HCT116 (cell line): ENCODE results near the gene UXS1. TPM values are rescaled to one million over a fixed set of nuclear protein-coding genes. Genes with fewer than 3 reads are reported as not detected.
"Not testable (repeated sequence)": the region's sequence is repeated elsewhere in the genome, so short reads cannot be mapped to it uniquely, and the experiment has no call there.

Source experiments
- ATAC-seq: fragments of 200-7000 bp; cut with Tn5 transposase; 2 replicates; pipeline ENCODE4 v1.9.1; 2020; ENCODE audit warnings: mild to moderate bottlenecking, moderate library complexity
- BruUV-seq: library from RNA; stranded (reverse); fragments of 400-500 nt; replicated peaks from 2 replicates; lab custom pipeline; 2021; lab: Mats Ljungman, UMichigan
- CTCF ChIA-PET: fragments of 300-600 bp; sonication (Branson Sonifier 250); formaldehyde crosslinking; loops from one replicate; lab custom pipeline; 2021; ENCODE audit warnings: antibody characterized with exemption; lab: Charles Lee
- POLR2A ChIA-PET: fragments of 300-600, 350-600 bp; sonication (Branson Sonifier 250); formaldehyde crosslinking; loops from one replicate; lab custom pipeline; 2021; ENCODE audit warnings: antibody characterized with exemption; lab: Charles Lee
- RAD21 ChIA-PET, 2 experiments: fragments of 300-600 bp; sonication (Branson Sonifier 250); formaldehyde crosslinking; loops; one replicate each; lab custom pipeline; 2023; ENCODE audit warnings: low total read pairs in 2 of 2; ENCODE audit not compliant: uncharacterized antibody in 2 of 2, unreplicated experiment in 2 of 2, low non-redundant PET in 1 of 2; lab: Charles Lee
- DNase-seq: peaks from one replicate; pipeline ENCODE4 v3.0.0-alpha.2; 2010; ENCODE audit warnings: low read depth, low spot score
- H2AFZ ChIP-seq: fragments of 200-600 bp; shearing (Covaris generic), sonication (generic); 2 replicates; pipeline ENCODE4 v1.6.1; 2017; ENCODE audit warnings: low read depth, mixed run types, mixed read lengths, antibody characterized with exemption, low read length; ENCODE audit not compliant: poor library complexity, severe bottlenecking
- H3K27ac ChIP-seq: 2 replicates; pipeline ENCODE4 v1.5.1; 2012; ENCODE audit warnings: low read depth, low read length
- H3K27me3 ChIP-seq: fragments of 200-600 bp; sonication (generic); 2 replicates; pipeline ENCODE4 v1.6.1; 2016; ENCODE audit warnings: mixed run types, low read length, mixed read lengths; ENCODE audit not compliant: insufficient read depth
- H3K36me3 ChIP-seq, 2 experiments: fragments of 200-500 bp in 1 of 2; fragments of 200-600 bp in 1 of 2; sonication (Bioruptor generic) in 1 of 2; sonication (generic) in 1 of 2; 2 replicates each; pipeline versions ENCODE4 v1.5.1 to v1.6.1; 2014 to 2016; ENCODE audit warnings: low read length in 2 of 2, inconsistent platforms in 1 of 2, mixed read lengths in 1 of 2, mixed run types in 1 of 2; ENCODE audit not compliant: insufficient read depth in 2 of 2, control insufficient read depth in 1 of 2
- H3K4me1 ChIP-seq, 2 experiments: fragments of 200-600 bp in 1 of 2; sonication (generic) in 1 of 2; 2 replicates each; pipeline versions ENCODE4 v1.5.1 to v1.6.1; 2012 to 2017; ENCODE audit warnings: low read length in 2 of 2, inconsistent platforms in 1 of 2, mild to moderate bottlenecking in 1 of 2, mixed read lengths in 1 of 2, mixed run types in 1 of 2, moderate library complexity in 1 of 2; ENCODE audit not compliant: insufficient read depth in 2 of 2, control insufficient read depth in 1 of 2
- H3K4me2 ChIP-seq: fragments of 200-600 bp; sonication (generic); 2 replicates; pipeline ENCODE4 v1.6.1; 2017; ENCODE audit warnings: mixed run types, low read length, mixed read lengths
- H3K4me3 ChIP-seq, 2 experiments: fragments of 200-600 bp in 1 of 2; sonication (generic) in 1 of 2; replicated peaks in 1 of 2; 2 replicates each; pipeline ENCODE4 v1.5.1; 2011 to 2016; ENCODE audit warnings: low read length in 2 of 2, control low read depth in 1 of 2, low read depth in 1 of 2, mild to moderate bottlenecking in 1 of 2, mixed read lengths in 1 of 2, mixed run types in 1 of 2
- H3K79me2 ChIP-seq: fragments of 200-600 bp; sonication (generic); 2 replicates; pipeline ENCODE4 v1.6.1; 2017; ENCODE audit warnings: mild to moderate bottlenecking, mixed run types, low read length, moderate library complexity, mixed read lengths; ENCODE audit not compliant: insufficient read depth
- H3K9ac ChIP-seq: fragments of 200-600 bp; sonication (generic); 2 replicates; pipeline ENCODE4 v1.6.1; 2016; ENCODE audit warnings: low read length, mixed read lengths
- H3K9me2 ChIP-seq: fragments of 200-600 bp; sonication (generic), shearing (Covaris generic); 2 replicates; pipeline ENCODE4 v1.6.1; 2017; ENCODE audit warnings: mixed run types, mild to moderate bottlenecking, moderate library complexity; ENCODE audit not compliant: insufficient read depth
- H3K9me3 ChIP-seq, 2 experiments: fragments of 200-500 bp in 1 of 2; fragments of 200-600 bp in 1 of 2; sonication (Bioruptor generic) in 1 of 2; sonication (generic) in 1 of 2; 2 replicates each; pipeline ENCODE4 v1.6.1; 2014 to 2017; ENCODE audit warnings: low read length in 2 of 2, mixed read lengths in 2 of 2, inconsistent platforms in 1 of 2, low read depth in 1 of 2, mild to moderate bottlenecking in 1 of 2, mixed run types in 1 of 2, moderate library complexity in 1 of 2; ENCODE audit not compliant: control insufficient read depth in 1 of 2, insufficient read depth in 1 of 2
- H4K20me1 ChIP-seq: fragments of 200-600 bp; sonication (generic), shearing (Covaris generic); 2 replicates; pipeline ENCODE4 v1.6.1; 2017; ENCODE audit warnings: mixed run types, mild to moderate bottlenecking, moderate library complexity; ENCODE audit not compliant: insufficient read depth
- ATF3 ChIP-seq: IDR thresholded peaks from 2 replicates; pipeline ENCODE4 v1.6.1; 2012
- CEBPB ChIP-seq: IDR thresholded peaks from 2 replicates; pipeline ENCODE4 v1.6.1; 2012; ENCODE audit warnings: low read depth
- CTCF ChIP-seq, 3 experiments: fragments of 200-600 bp in 1 of 3; sonication (generic) in 1 of 3; IDR thresholded peaks in 2 of 3; conservative IDR thresholded peaks in 1 of 3; 2 replicates each; pipeline ENCODE4 v1.5.1; 2012 to 2017; ENCODE audit warnings: low read depth in 2 of 3, low read length in 2 of 3, antibody characterized with exemption in 1 of 3, borderline replicate concordance in 1 of 3, control low read depth in 1 of 3, mild to moderate bottlenecking in 1 of 3, mixed read lengths in 1 of 3, mixed run types in 1 of 3, moderate library complexity in 1 of 3; ENCODE audit not compliant: insufficient read depth in 1 of 3
- EGR1 ChIP-seq: IDR thresholded peaks from 2 replicates; pipeline ENCODE4 v1.6.1; 2012; ENCODE audit warnings: low read depth
- FOSL1 ChIP-seq: IDR thresholded peaks from 2 replicates; pipeline ENCODE4 v1.6.1; 2012; ENCODE audit warnings: low read depth
- MAX ChIP-seq: IDR thresholded peaks from 2 replicates; pipeline ENCODE4 v1.6.1; 2012
- POLR2A ChIP-seq: IDR thresholded peaks from 2 replicates; pipeline ENCODE4 v1.7.0; 2011; ENCODE audit warnings: borderline replicate concordance; ENCODE audit not compliant: insufficient read depth, insufficient read length; ENCODE audit errors: extremely low read depth
- POLR2AphosphoS5 ChIP-seq: IDR thresholded peaks from 2 replicates; pipeline ENCODE4 v1.6.1; 2011; ENCODE audit warnings: mild to moderate bottlenecking, low read depth, low read length, moderate library complexity
- SIN3A ChIP-seq: IDR thresholded peaks from 2 replicates; pipeline ENCODE4 v1.6.1; 2012; ENCODE audit warnings: low read depth
- TCF7L2 ChIP-seq: IDR thresholded peaks from 2 replicates; pipeline ENCODE4 v1.7.0; 2011; ENCODE audit warnings: borderline replicate concordance, inconsistent platforms; ENCODE audit not compliant: insufficient read depth, insufficient read length; ENCODE audit errors: extremely low read depth
- YY1 ChIP-seq: IDR thresholded peaks from 2 replicates; pipeline ENCODE4 v1.6.1; 2011; ENCODE audit warnings: low read length, low read depth, moderate library complexity, mild to moderate bottlenecking; ENCODE audit not compliant: insufficient replicate concordance; ENCODE audit errors: extremely low read depth
- intact Hi-C: fragments of 100-400 bp; cut with micrococcal nuclease; formaldehyde crosslinking; loops from 2 replicates; pipeline ENCODE4 v1.10.0; 2022
- total RNA-seq: library from RNA; stranded (reverse); gene quantifications from one replicate; pipeline ENCODE4 v1.2.1, GENCODE V29; 2021; ENCODE audit not compliant: unreplicated experiment
- TF ChIP-seq, protein P1 (sequence below): IDR thresholded peaks from 2 replicates; pipeline ENCODE4 v1.6.1; 2012; ENCODE audit warnings: low read depth

The UXS1 gene
- total RNA-seq, 1 experiment from 2014 or later, result 45.7 TPM

- no peak overlapping the region for H2AFZ ChIP-seq
Observed at GRCh38 chr2:106219813-106220212, 25.7 kb upstream of the UXS1 start.

DNA sequence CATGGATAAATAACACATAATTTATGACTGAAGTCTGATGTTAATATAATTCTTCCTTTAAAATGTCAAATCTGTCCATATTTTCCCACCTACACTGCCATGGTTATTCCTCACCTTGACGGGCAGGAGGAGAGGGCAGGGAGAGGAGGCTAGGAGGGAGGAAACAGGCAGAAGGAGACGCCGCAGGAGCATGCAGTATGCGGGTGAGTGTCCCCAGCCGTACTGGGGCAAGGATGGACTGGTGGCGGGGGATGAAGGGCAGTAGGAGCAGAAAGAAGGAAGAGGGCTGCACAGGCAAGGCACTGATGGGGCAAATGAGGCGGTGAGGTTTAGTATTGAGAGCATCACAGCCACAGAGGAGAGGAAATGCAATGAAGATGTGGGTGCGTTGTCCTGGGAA, 25.1 kb upstream of the UXS1 start:
- H3K9ac ChIP-seq, CTCF ChIA-PET, H3K79me2 ChIP-seq, H3K4me1 ChIP-seq, H3K27ac ChIP-seq, RAD21 ChIA-PET, H3K4me3 ChIP-seq, DNase-seq, H4K20me1 ChIP-seq, H3K36me3 ChIP-seq, BruUV-seq, POLR2A ChIA-PET, ATAC-seq, H3K9me2 ChIP-seq, H3K4me2 ChIP-seq, intact Hi-C loops, H3K27me3 ChIP-seq, H2AFZ ChIP-seq, H3K9me3 ChIP-seq: not testable (repeated sequence)

More at GRCh38 chr2:106219813-106220212, 25.7 kb upstream of the UXS1 start:
- POLR2A ChIA-PET, result no interaction called here
- Histone ChIP-seq H3K9me2 (no peaks in the 10 kb centered on the region), H3K4me1 (no peaks in the 10 kb centered on the region), H3K27ac (no peak overlapping the region), H3K9ac (no peak overlapping the region), H4K20me1 (no peaks in the 10 kb centered on the region), H3K4me2 (no peak overlapping the region), H3K79me2 (no peaks in the 10 kb centered on the region), H3K4me3 (no peak overlapping the region), H3K36me3 (no peaks in the 10 kb centered on the region), H3K27me3 (no peaks in the 10 kb centered on the region), H3K9me3 (no peaks in the 10 kb centered on the region)
- intact Hi-C loops, result no loop called here
- ATAC-seq, result no peak
- TF ChIP-seq YY1 (no peak), FOSL1 (no peak), EGR1 (no peak), ATF3 (no peak), SIN3A (no peak), CEBPB (no peak), TCF7L2 (no peak), MAX (no peak), POLR2A (no peak), POLR2AphosphoS5 (no peak), CTCF (IDR thresholded peaks at IDR 0.05 in 2 of 3, conservative IDR thresholded peaks at IDR 0.05 in 1 of 3; ENCODE audit: borderline replicate concordance in 1 of 3, insufficient read depth in 1 of 3, low read depth in 2 of 3, low read length in 2 of 3) (no peak)
- TF ChIP-seq, protein P1, sequence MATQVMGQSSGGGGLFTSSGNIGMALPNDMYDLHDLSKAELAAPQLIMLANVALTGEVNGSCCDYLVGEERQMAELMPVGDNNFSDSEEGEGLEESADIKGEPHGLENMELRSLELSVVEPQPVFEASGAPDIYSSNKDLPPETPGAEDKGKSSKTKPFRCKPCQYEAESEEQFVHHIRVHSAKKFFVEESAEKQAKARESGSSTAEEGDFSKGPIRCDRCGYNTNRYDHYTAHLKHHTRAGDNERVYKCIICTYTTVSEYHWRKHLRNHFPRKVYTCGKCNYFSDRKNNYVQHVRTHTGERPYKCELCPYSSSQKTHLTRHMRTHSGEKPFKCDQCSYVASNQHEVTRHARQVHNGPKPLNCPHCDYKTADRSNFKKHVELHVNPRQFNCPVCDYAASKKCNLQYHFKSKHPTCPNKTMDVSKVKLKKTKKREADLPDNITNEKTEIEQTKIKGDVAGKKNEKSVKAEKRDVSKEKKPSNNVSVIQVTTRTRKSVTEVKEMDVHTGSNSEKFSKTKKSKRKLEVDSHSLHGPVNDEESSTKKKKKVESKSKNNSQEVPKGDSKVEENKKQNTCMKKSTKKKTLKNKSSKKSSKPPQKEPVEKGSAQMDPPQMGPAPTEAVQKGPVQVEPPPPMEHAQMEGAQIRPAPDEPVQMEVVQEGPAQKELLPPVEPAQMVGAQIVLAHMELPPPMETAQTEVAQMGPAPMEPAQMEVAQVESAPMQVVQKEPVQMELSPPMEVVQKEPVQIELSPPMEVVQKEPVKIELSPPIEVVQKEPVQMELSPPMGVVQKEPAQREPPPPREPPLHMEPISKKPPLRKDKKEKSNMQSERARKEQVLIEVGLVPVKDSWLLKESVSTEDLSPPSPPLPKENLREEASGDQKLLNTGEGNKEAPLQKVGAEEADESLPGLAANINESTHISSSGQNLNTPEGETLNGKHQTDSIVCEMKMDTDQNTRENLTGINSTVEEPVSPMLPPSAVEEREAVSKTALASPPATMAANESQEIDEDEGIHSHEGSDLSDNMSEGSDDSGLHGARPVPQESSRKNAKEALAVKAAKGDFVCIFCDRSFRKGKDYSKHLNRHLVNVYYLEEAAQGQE, result no peak
- DNase-seq, result no peak
- RAD21 ChIA-PET, result no interaction called here
- BruUV-seq, result no TSS peak
- CTCF ChIA-PET, result no interaction called here
